HG03354 (cell line): ENCODE results near the gene UBE2E2.
A peak's percentile ranks its signal among the peaks of the same experiment; 100 is the strongest.
"Not testable (repeated sequence)": the region's sequence is repeated elsewhere in the genome, so short reads cannot be mapped to it uniquely, and the experiment has no call there.

Experiments used
- ATAC-seq: cut with Tn5 transposase; IDR thresholded peaks from one replicate; pipeline ENCODE4 v1.9.1; 2021; ENCODE audit warnings: mild to moderate bottlenecking; ENCODE audit not compliant: unreplicated experiment, poor library complexity, severe bottlenecking

The UBE2E2 gene

DNA sequence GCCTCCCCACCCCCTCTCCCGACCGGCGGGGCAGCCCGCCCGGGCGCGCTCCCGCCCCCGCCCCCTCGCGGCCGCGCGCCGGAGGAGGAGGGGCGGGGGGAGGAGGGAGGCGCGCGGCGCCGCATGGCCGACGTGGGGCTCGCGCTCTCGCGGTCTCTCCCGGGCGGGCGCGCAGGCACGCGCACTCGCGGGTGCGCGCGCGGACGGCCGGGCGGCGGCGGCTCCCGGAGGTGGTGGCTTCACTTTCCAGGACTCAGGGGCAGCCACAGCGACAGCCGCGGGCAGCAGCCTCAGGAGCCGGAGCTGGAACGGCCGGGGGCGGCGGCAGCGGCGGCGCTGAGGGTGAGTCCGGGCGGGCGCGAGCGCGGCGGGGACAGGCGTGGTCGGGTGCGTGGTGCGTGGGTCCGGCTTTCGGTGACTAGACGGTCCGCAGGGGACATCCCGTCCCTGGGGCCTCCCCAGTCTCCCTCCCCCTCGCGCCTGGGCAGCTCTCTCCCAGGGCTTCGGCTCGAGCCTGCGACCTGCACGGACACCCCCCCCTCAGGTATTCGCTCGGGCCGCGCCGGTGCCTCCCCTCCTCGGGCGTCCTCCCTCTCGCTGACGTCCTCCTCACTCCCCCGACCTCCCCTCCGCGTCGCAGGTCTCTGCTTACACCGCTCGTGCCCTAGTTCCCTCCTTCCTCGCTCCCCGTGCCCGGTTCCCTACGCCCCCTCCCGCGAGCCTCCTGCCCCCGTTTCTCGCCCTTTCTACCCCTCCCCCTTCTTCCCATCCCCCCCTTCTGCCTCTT, at the start of gene UBE2E2:
TSS of gene UBE2E2 (plus strand) at position 407 of the 787 bp plus-strand sequence.
- ATAC-seq, result peak; percentile 74

DNA sequence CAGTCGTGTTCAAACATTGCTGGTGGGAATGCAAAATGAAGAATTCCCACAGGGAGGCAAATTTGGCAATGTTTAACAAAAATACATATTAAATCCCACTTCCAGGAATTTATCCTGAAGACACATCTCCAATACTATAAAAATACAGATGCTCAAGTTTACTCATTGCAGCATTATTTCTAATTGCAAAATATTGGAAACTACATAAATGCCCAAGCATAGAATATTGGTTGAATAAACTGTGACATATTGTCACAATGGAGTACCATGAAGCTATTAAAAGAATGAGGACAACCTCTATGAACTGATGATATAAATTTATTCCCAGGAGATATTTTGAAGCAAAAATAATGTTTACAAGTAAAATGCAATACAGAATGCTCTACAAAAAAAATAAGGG, 49.7 kb upstream of the UBE2E2 start:
- ATAC-seq, result no peak

DNA sequence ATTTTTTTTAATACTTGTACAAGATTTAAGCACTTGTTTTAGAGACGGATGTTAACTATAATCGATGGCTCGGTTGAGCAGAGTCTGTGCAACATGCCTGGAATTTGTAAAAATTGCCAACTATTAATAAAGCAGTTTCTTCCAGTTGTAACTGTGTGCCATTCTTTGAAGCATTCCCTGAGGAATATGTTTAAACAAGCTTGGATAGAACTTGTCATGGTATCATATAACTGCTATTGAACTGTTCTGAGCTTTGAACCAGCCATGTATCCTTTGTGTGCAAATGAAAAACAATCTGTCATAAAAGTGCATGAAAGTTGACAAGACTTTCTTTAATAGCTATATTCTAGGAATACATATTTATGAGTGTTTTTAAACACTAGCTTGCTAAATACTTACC, 45.8 kb upstream of the UBE2E2 start:
- no peak for ATAC-seq

DNA sequence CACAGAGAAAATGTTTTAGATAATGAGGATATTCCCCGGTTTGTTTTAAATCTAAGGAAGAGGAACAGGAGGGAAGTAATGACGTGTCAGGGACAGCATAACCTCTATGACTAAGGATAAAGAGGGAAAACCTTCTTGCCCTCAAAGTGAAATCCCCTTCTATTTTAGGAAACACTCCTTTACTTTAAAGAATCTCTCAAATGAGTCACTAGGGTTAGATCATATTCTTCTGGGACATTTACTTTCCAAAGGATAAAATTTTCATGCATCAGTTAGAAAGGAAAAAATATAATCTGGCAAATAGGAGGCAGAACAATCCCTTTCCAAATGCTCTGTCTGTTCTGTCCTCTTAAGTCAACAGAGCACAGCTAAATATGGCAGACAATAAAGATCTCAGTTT, 43.2 kb upstream of the UBE2E2 start:
- no peak for ATAC-seq

DNA sequence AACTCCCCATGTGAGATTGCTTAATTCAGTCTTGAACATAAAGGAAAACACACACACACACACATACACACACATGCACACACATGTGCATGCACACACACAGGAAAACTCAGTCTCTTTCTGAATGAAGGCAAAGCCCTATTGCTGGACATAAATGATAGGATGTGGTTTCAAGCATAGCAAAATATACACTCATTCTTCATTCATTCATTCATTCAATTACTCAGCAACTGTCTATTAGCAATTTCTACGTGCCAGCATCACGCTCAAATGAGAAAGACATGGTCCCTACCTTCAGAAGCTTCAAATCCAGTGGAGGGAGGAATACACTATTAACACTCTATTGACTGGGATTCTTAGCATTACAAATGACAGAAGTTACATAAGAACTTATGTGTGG, 41.8 kb upstream of the UBE2E2 start:
- ATAC-seq, result no peak

DNA sequence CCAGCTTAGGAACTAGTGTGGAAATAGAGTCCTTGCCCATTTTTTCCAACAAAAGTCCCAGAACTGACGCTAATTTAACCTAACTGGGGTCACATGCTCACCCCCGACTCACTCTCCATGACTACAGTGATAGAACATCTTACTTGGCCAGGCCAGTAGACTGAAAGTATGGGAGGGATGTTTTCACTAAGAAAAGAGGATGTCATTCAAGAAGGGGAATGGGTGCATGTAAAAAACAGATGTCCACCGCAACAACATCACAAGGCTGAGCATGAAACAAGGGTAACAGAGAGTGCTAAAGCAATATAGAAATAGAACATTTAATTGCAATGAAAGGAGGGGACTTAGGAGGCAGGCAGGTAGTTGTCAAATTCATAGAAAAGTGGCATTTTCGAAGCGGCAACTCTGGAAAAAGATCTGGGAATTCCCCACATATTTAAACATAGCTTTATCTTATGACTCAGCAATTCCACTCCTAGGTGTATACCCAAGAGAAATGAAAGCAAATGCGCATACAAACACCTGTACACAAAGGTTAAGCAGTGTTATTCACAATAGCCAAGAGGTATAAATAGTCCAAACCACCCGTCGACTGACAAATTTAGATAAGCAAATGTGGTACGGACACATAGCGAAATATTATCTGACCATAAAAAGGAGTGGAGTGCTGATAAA, 41.1 kb upstream of the UBE2E2 start:
- ATAC-seq, result peak; percentile 67

DNA sequence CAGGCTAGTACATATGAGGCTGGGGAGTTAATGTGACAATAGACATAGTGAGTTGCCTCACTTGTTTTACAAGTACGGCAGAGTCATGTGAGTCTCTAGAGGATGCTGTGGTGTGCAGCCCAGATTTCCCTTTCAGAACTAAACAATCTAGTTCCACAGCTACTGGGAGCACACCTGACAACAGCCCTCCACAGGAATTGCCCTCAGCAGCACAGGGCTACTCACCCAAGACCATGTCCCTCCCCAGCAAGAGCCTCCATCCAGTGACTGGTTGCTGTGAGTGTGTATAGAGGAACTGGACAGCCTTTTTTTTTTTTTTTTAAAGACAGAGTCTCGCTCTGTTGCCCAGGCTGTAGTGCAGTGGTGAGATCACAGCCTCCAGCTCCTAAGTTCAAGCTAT, 40.2 kb upstream of the UBE2E2 start:
- peak; percentile 61 for ATAC-seq

DNA sequence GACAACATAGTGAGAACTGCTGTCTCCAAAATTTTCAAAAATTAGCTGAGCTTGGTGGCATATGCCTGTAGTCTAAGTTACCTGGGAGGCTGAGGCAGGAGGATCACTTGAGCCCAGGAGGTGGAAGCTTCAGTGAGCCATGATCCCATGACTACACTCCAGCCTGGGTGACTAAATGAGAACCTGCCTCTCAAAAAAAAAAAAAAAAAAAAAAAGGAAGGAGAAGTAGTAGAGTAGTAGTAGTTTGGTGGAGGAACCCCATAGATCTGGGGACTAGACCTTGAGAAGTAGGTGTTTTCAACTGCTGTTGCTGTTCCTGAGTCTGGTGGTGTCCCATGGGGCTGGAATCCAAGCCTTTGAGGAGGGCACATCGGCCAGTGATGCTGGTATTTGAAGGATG, 38.4 kb upstream of the UBE2E2 start:
- ATAC-seq, result no peak

DNA sequence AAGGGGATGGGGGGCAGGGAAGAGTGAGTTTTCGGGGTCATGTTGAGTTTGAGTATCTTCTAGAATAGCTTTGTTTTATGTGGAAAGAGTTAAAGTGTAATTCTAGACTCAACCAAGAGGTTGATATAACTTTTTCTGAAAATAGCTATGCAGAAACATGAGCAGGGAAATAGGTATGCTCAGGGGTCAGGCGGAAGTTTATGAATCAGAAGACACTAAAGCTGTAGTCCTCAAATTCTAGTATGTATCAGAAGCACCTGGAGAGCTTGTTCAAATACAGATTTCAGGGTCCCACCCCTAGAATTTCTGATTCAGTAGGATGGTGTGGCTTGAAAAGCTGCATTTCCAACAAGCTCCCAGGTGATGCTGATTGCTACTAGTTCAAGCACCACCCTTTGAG, 37.6 kb upstream of the UBE2E2 start:
- ATAC-seq, result no peak

DNA sequence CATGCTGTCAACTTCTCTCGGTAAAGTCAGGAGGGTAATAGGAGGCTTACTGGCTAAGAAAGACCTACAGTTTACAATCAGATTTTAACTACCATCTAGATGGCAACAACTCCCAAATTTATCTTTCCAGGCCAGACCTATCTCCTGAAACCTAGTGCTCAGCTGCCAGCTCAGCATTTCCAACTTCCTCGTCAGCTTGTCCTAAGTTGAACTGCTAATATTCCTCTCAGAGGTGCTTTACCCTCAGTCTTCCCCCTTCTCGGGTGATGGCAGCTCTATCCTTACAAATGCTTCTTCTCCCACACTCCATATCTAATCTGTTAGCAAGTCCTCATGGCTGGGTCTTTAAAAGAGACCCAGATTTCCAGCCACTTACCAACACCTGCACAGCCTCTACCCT, 36.9 kb upstream of the UBE2E2 start:
- no peak for ATAC-seq

DNA sequence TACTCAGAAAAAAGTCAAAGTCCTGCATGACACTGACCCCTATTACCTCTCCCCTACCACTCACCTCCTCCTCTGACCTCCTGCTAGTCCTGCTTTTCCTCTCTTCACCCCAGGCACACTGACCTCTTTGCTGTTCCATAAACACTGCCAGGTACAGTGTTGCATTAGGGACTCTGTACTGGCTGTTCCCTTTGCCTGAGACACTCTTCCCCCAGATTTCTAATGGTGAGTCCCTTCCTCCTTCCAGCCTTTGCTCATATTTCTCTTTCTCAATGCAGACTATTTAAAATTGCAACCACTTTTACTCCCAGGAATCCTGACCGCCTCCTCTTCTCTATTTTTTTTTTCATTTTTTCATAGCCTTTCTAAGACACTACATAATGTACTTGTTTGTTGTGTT, 36.3 kb upstream of the UBE2E2 start:
- ATAC-seq, result no peak

DNA sequence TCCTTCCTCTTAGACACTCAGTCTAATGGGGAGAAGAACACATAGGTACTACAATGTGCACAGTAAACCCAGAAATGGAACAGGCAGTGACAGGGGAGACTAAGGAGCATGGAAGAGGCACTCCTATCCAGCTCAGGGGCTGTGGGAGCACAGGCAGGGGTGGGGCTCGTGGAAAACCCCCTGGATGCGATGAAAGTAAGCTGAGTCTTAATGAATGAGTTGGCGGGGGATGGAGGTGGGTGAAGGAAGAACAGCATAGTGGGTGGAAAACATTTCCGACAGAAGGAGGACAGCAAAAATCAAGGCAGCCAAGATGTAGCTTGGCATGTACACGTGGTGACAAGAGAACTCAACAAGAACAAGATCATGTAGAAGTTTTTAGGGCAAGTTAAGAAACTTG, 33.6 kb upstream of the UBE2E2 start:
- no peak for ATAC-seq

DNA sequence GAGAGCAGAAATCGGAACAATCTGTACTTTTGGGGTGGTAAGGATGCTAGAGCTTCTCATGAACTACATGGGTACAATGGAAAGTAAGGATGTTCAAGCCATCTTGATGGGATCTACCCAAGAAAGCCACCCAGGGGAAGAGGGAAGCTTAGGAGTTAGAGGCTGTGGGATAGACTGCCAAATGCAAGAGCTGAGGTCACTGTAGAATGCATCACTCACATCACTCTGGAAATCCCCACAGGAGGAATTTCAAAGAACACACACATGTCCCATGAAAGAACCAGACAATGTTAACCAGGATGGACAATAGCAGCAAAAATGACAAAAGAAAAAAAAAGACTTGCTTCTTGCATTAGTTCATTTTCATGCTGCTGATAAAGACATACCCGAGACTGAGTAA, 32.8 kb upstream of the UBE2E2 start:
- ATAC-seq, result no peak

DNA sequence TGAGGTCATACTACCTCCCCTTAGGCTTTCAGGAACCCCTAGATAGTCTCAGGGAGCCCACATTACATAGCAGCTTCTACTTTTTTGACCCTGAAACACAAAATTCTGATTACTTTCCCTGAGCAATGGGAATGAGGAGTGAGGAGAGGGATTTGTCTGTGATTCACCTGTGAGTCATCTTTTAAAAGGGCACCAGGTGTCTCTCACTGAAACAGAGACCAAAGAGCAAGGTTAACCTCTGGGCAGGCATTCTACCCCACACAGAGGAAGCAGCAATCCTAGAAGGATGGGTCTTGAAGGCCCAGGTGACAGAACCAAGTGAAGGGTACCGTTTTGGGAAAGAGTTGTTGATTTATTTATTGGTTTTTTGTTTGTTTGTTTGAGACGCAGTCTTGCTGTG, 31.1 kb upstream of the UBE2E2 start:
- ATAC-seq, result no peak

DNA sequence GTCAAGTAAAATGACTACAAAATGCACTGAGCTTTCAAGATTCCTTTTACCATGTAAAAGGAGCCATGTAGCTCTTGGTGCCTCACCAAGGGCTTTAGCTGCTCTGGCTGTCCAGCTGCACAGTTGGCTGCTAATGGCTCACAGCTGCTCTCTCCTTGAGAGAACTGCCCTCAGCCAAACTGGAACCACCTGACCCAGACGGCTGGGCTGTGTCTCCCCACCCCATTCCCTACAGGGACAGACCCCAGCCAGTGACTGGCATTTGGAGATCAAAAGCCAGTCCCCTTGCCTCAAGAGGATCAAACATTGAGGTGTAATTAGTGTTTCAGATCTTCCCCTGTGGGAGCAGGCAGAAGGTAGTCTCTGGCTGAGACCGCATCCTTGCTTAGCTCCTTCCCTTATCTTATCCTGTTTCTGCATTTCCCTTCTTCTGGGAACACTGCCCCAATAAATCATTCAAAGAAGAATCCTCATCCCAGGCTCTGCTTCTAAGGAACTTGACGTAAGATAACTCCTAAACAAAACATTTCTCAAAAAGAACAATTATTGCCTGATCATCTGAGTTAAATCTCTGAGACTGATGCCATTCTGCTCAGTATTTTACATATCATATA, 28.6 kb upstream of the UBE2E2 start:
- no peak for ATAC-seq

DNA sequence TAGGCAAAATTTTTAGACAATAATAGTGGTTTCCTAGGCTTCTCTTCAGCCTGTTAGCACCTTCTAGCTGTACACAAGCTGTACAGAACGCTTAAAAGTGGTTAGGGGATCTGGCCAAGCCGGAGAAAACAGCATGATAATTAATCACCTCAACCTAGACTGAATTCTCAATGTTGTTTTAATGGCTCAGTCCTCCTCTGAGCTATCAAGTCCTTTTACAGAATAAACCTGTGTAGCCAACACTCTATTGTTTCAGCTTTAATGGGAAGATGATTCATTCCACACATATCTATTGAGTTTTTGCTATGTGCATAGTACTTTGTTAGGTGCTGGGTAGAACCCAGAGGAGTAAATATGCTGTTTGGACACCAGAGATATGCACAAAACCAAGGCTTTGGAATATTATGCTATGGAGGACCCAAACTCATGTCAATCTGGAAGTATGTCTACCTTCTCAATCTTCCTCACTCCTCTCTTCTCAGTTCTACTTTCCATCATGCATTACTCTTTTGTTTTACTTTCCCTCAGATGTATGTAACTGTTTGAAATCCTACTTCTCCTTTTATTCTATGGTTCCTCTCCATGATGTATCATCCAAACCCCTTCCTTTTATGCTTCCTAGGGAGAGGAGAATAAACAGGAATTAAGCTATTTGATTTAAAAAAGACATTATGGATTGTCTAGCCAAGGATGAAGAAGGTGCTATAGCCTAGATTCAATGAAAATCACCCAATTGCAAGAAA, 27.6 kb upstream of the UBE2E2 start:
- no peak for ATAC-seq

DNA sequence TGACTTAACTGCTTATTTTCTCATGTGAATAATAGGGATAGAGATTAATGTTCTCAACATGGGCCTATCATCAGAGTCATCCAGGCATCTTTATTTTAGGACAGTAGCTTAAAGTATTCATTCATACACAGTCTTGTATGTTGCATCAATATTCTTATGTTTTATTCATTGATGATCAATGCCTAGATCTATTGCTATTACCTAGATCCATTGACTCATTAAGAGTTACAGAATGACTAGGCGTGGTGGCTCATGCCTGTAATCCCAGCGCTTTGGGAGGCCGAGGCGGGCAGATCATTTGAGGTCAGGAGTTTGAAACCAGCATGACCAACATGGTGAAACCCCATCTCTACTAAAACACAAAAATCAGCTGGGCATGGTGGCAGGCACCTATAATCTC, 26.3 kb upstream of the UBE2E2 start:
- ATAC-seq, result not testable (repeated sequence)

DNA sequence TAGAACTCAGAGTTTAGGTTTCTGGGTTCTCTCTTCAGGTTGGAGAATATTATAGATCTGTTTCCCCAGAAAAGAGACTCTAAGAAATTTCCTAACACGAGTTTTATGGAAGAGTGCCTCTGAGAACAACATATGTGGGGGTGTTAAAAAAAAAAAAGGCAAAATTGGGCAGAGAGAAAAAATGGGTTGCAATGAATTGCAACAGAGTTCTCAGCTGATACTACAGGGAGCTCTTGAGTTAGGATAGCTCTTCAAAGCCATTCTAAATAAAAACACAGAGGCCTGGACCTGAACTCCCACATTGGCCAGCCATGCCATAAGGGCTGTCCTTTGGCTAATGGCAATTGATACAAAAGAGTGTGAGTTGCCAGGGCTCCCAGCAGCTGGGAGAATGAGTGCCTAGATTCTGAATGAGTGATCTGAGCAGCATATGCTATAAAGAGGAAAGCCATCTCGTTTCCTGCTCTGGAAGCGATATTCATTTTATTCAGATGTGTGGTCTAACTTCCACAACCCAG, 20.1 kb upstream of the UBE2E2 start:
- no peak for ATAC-seq

DNA sequence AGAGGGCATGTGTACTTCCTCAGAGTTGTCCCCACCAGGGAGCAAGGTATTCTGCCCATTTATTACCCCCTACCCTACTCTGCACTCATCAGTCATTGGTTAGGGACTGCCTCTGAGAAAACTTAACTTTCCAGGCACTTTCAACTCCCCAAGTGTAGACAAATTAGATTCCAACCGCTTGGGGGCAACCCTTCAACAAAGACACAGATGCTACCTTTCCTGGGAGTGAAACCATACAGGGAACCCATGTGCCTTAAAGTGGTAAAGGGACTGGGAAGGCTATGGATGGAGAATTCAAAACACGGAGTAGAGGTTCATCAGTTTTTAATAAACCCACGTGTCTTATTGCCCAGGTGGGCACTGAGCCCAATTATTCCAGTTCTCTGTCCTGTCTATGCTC, 19.4 kb upstream of the UBE2E2 start:
- ATAC-seq, result no peak

DNA sequence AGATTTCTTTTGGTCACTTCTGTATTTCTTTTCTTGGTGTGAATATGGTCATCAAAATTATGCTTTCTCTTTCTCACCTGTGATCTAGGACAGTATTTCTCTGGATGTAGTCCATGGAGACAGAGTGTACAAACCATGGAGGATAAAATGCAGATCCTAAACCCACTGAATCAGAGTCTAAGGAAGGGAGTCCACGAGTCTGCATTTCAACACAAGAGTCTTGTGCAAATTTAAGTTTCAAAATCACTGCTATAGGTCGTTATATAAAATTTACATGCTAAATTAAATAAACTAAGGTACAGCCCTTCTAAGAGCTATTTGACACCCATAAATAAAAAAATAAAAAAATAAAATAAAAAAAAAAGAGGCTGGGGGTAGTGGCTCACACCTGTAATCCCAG, 17.3 kb upstream of the UBE2E2 start:
- ATAC-seq, result no peak
